ENCODE results near the gene CNTNAP2.

Gene CNTNAP2

GRCh38 chr7:147804032-147804431 lies 1687.4 kb downstream of the CNTNAP2 start:
- H3K27me3 ChIP-seq (replicated peaks; ENCODE audit: control insufficient read depth, insufficient read depth, low read length): no peaks in the 10 kb centered on the region
- H3K9me3 ChIP-seq (ENCODE audit: control insufficient read depth, low read length): peaks cover 7% of the 10 kb centered on the region
- no peak overlapping the region for H3K9ac ChIP-seq (ENCODE audit: low read length)
- H3K4me1 ChIP-seq (ENCODE audit: control insufficient read depth, insufficient read depth, low read length): no peaks in the 10 kb centered on the region
- DNase-seq (ENCODE audit: low read depth): no peak
- no peak overlapping the region for H3K4me3 ChIP-seq (ENCODE audit: low read length)
- no peaks in the 10 kb centered on the region for H3K36me3 ChIP-seq (ENCODE audit: control insufficient read depth, insufficient read depth, low read length, severe bottlenecking)

- Histone ChIP-seq H3K4me1 (ENCODE audit: control insufficient read depth, insufficient read depth, low read length) (no peaks in the 10 kb centered on the region), H3K27me3 (replicated peaks; ENCODE audit: control insufficient read depth, insufficient read depth, low read length) (no peaks in the 10 kb centered on the region), H3K9ac (ENCODE audit: low read length) (no peak overlapping the region), H3K9me3 (ENCODE audit: control insufficient read depth, low read length) (peaks cover 7% of the 10 kb centered on the region), H3K36me3 (ENCODE audit: control insufficient read depth, insufficient read depth, low read length, severe bottlenecking) (no peaks in the 10 kb centered on the region), H3K4me3 (ENCODE audit: low read length) (no peak overlapping the region)
- DNase-seq (ENCODE audit: low read depth): no peak
These were observed 1689.5 kb downstream of the CNTNAP2 start for GRCh38 chr7:147805996-147806576.

- peaks cover 7% of the 10 kb centered on the region for H3K9me3 ChIP-seq (ENCODE audit: control insufficient read depth, low read length)
- peak; percentile 15 for DNase-seq (ENCODE audit: low read depth)
- H3K9ac ChIP-seq (ENCODE audit: low read length): no peak overlapping the region
- no peak overlapping the region for H3K4me3 ChIP-seq (ENCODE audit: low read length)
- H3K36me3 ChIP-seq (ENCODE audit: control insufficient read depth, insufficient read depth, low read length, severe bottlenecking): no peaks in the 10 kb centered on the region
- no peaks in the 10 kb centered on the region for H3K27me3 ChIP-seq (replicated peaks; ENCODE audit: control insufficient read depth, insufficient read depth, low read length)
- no peaks in the 10 kb centered on the region for H3K4me1 ChIP-seq (ENCODE audit: control insufficient read depth, insufficient read depth, low read length)
These were observed 1693.2 kb downstream of the CNTNAP2 start for GRCh38 chr7:147809786-147810185.

DNA sequence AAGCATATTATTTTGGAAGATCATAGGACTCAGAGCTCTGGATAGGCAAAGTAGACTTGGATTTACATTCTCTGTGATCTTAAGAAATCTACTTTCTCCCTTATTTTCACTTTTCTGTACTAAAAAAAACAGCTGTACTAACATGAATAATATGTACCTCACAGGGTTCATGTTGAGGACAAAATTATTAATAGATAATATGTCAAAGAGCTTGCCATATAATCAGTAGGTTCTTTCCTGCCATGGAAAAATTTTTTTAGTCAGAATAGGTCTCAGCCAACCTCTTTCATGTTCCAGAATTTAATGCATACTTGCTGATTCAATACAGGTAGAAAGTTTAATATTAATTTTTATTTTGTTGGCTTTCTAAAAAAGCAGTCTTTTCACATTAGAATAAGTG lies 1693.7 kb downstream of the CNTNAP2 start:
- H3K9me3 ChIP-seq (ENCODE audit: control insufficient read depth, low read length): peaks cover 5% of the 10 kb centered on the region
- no peak for DNase-seq (ENCODE audit: low read depth)
- H3K4me3 ChIP-seq (ENCODE audit: low read length): no peak overlapping the region
- H3K36me3 ChIP-seq (ENCODE audit: control insufficient read depth, insufficient read depth, low read length, severe bottlenecking): no peaks in the 10 kb centered on the region
- H3K27me3 ChIP-seq (replicated peaks; ENCODE audit: control insufficient read depth, insufficient read depth, low read length): no peaks in the 10 kb centered on the region
- H3K4me1 ChIP-seq (ENCODE audit: control insufficient read depth, insufficient read depth, low read length): no peaks in the 10 kb centered on the region
- no peak overlapping the region for H3K9ac ChIP-seq (ENCODE audit: low read length)

DNA sequence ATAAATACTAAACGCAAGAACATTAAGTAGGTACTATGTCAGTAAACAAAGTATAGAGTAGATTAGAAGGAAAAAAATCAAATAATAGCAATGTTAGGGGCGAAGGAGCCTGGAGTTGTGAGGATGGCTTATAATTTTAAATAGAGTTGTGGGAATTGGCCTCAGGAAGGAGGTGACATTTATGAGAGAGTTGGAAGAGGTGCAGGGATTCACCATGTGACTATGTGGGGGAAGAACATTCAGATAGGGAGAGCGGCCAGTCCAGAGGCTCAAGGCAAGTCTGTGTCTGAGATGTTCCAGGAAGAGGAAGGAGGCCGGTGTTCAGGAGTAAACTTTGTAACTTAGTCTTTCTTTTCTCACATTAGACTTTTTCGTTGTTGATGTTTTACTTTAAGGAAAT lies 1695.3 kb downstream of the CNTNAP2 start:
- DNase-seq (ENCODE audit: low read depth): no peak
- no peaks in the 10 kb centered on the region for H3K36me3 ChIP-seq (ENCODE audit: control insufficient read depth, insufficient read depth, low read length, severe bottlenecking)

GRCh38 chr7:147813316-147813715 lies 1696.7 kb downstream of the CNTNAP2 start:
- Histone ChIP-seq H3K4me1 (ENCODE audit: control insufficient read depth, insufficient read depth, low read length) (no peaks in the 10 kb centered on the region), H3K36me3 (ENCODE audit: control insufficient read depth, insufficient read depth, low read length, severe bottlenecking) (no peaks in the 10 kb centered on the region), H3K9ac (ENCODE audit: low read length) (no peak overlapping the region), H3K9me3 (ENCODE audit: control insufficient read depth, low read length) (no peaks in the 10 kb centered on the region), H3K27me3 (replicated peaks; ENCODE audit: control insufficient read depth, insufficient read depth, low read length) (no peaks in the 10 kb centered on the region), H3K4me3 (ENCODE audit: low read length) (no peak overlapping the region)
- no peak for DNase-seq (ENCODE audit: low read depth)

More for the DNA sequence above, 1695.3 kb downstream of the CNTNAP2 start:
- Histone ChIP-seq H3K4me3 (ENCODE audit: low read length) (no peak overlapping the region), H3K9me3 (ENCODE audit: control insufficient read depth, low read length) (no peaks in the 10 kb centered on the region), H3K9ac (ENCODE audit: low read length) (no peak overlapping the region), H3K4me1 (ENCODE audit: control insufficient read depth, insufficient read depth, low read length) (no peaks in the 10 kb centered on the region), H3K27me3 (replicated peaks; ENCODE audit: control insufficient read depth, insufficient read depth, low read length) (no peaks in the 10 kb centered on the region)

DNA sequence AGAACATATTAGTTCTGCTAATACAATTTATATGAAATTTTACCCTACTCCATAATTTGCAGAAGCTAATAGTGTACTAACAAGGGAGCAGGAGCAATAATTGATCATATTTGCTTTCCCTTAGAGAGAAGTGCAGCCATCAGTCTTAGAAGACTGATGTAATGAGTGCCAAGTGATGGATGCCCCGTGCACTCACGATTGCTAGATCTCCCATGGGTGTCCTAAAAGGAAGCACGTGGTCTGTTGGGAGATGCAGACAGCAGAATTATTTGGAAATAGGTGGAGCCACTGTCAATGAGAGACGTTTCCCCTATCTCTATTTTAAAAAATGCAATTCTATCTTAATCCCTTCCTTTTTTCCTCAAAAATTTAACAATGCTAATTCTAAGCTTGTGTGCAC lies 1701.7 kb downstream of the CNTNAP2 start:
- H3K9ac ChIP-seq (ENCODE audit: low read length): no peak overlapping the region
- no peak overlapping the region for H3K4me3 ChIP-seq (ENCODE audit: low read length)
- no peak for DNase-seq (ENCODE audit: low read depth)
- no peaks in the 10 kb centered on the region for H3K4me1 ChIP-seq (ENCODE audit: control insufficient read depth, insufficient read depth, low read length)
- H3K36me3 ChIP-seq (ENCODE audit: control insufficient read depth, insufficient read depth, low read length, severe bottlenecking): no peaks in the 10 kb centered on the region
- no peaks in the 10 kb centered on the region for H3K9me3 ChIP-seq (ENCODE audit: control insufficient read depth, low read length)
- H3K27me3 ChIP-seq (replicated peaks; ENCODE audit: control insufficient read depth, insufficient read depth, low read length): no peaks in the 10 kb centered on the region

DNA sequence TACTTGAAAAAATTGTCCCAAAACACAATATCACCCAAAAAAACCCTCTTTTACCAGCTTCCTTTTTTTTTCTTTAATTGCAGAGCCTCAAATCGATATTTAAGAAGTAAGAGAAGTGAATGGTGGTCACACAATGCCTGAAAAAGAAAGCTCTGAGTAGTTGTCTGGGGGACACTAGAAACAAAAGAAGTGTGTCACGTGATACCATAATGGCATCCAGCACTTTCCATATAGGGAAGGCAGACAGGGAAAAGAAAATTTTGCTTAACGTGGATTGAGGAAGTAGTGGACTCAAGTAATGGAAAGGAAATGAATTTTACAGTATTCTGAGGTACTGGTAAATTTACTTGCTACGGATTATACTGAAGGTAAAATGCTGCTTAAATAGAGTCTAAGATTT lies 1708.1 kb downstream of the CNTNAP2 start:
- no peaks in the 10 kb centered on the region for H3K4me1 ChIP-seq (ENCODE audit: control insufficient read depth, insufficient read depth, low read length)
- H3K9ac ChIP-seq (ENCODE audit: low read length): no peak overlapping the region
- no peaks in the 10 kb centered on the region for H3K27me3 ChIP-seq (replicated peaks; ENCODE audit: control insufficient read depth, insufficient read depth, low read length)
- DNase-seq (ENCODE audit: low read depth): no peak
- H3K4me3 ChIP-seq (ENCODE audit: low read length): no peak overlapping the region
- H3K9me3 ChIP-seq (ENCODE audit: control insufficient read depth, low read length): no peaks in the 10 kb centered on the region
- H3K36me3 ChIP-seq (ENCODE audit: control insufficient read depth, insufficient read depth, low read length, severe bottlenecking): no peaks in the 10 kb centered on the region

- no peak overlapping the region for H3K4me3 ChIP-seq (ENCODE audit: low read length)
These were observed 1712.4 kb downstream of the CNTNAP2 start for GRCh38 chr7:147829016-147829415.

GRCh38 chr7:147833557-147833956 lies 1717.0 kb downstream of the CNTNAP2 start:
- H3K9ac ChIP-seq (ENCODE audit: low read length): no peak overlapping the region
- DNase-seq (ENCODE audit: low read depth): no peak
- no peaks in the 10 kb centered on the region for H3K4me1 ChIP-seq (ENCODE audit: control insufficient read depth, insufficient read depth, low read length)
- no peaks in the 10 kb centered on the region for H3K27me3 ChIP-seq (replicated peaks; ENCODE audit: control insufficient read depth, insufficient read depth, low read length)
- H3K4me3 ChIP-seq (ENCODE audit: low read length): no peak overlapping the region
- H3K36me3 ChIP-seq (ENCODE audit: control insufficient read depth, insufficient read depth, low read length, severe bottlenecking): no peaks in the 10 kb centered on the region
- H3K9me3 ChIP-seq (ENCODE audit: control insufficient read depth, low read length): no peaks in the 10 kb centered on the region

More at GRCh38 chr7:147829016-147829415, 1712.4 kb downstream of the CNTNAP2 start:
- DNase-seq (ENCODE audit: low read depth): no peak
- H3K36me3 ChIP-seq (ENCODE audit: control insufficient read depth, insufficient read depth, low read length, severe bottlenecking): no peaks in the 10 kb centered on the region
- H3K9ac ChIP-seq (ENCODE audit: low read length): no peak overlapping the region
- no peaks in the 10 kb centered on the region for H3K4me1 ChIP-seq (ENCODE audit: control insufficient read depth, insufficient read depth, low read length)
- no peaks in the 10 kb centered on the region for H3K27me3 ChIP-seq (replicated peaks; ENCODE audit: control insufficient read depth, insufficient read depth, low read length)
- no peaks in the 10 kb centered on the region for H3K9me3 ChIP-seq (ENCODE audit: control insufficient read depth, low read length)

- H3K9ac ChIP-seq (ENCODE audit: low read length): no peak overlapping the region
These were observed 1717.4 kb downstream of the CNTNAP2 start for GRCh38 chr7:147833970-147834369.

DNA sequence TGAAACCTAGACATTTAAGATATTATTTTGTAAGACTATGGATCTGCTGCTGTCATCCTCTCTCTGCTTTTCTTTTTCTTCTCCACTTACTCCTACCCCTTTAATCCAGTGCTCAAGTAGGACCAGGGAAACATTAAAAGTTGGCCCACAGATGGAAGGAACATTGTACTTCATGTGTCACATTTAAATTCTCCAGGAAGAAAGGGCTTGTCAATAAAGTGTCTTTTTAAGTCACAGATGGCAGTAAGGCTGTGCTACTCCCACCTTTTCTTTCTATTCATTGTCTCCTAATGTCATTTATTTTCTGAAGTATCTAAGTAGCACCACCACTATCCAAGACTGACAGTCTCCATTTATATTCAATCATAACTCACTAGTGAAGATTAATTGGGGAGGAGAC lies 1736.2 kb downstream of the CNTNAP2 start:
- H3K27me3 ChIP-seq (replicated peaks; ENCODE audit: control insufficient read depth, insufficient read depth, low read length): peaks cover 3% of the 10 kb centered on the region
- no peak overlapping the region for H3K4me3 ChIP-seq (ENCODE audit: low read length)
- no peaks in the 10 kb centered on the region for H3K4me1 ChIP-seq (ENCODE audit: control insufficient read depth, insufficient read depth, low read length)
- no peak for DNase-seq (ENCODE audit: low read depth)
- H3K36me3 ChIP-seq (ENCODE audit: control insufficient read depth, insufficient read depth, low read length, severe bottlenecking): no peaks in the 10 kb centered on the region
- H3K9ac ChIP-seq (ENCODE audit: low read length): no peak overlapping the region
- no peaks in the 10 kb centered on the region for H3K9me3 ChIP-seq (ENCODE audit: control insufficient read depth, low read length)

More at GRCh38 chr7:147833970-147834369, 1717.4 kb downstream of the CNTNAP2 start:
- H3K4me3 ChIP-seq (ENCODE audit: low read length): no peak overlapping the region
- H3K9me3 ChIP-seq (ENCODE audit: control insufficient read depth, low read length): no peaks in the 10 kb centered on the region
- H3K27me3 ChIP-seq (replicated peaks; ENCODE audit: control insufficient read depth, insufficient read depth, low read length): no peaks in the 10 kb centered on the region
- DNase-seq (ENCODE audit: low read depth): no peak
- no peaks in the 10 kb centered on the region for H3K4me1 ChIP-seq (ENCODE audit: control insufficient read depth, insufficient read depth, low read length)
- no peaks in the 10 kb centered on the region for H3K36me3 ChIP-seq (ENCODE audit: control insufficient read depth, insufficient read depth, low read length, severe bottlenecking)

All from adipocyte (in vitro differentiated cells).